T-helper 17 cell (primary cell): ENCODE data around the gene FSTL4. TPM values are rescaled to one million over a fixed set of nuclear protein-coding genes. Genes with fewer than 3 reads are reported as not detected.

ENCODE experiments used
- ATAC-seq: fragments of 150-1000 bp; cut with Tn5 transposase; 2 replicates; pipeline ENCODE4 v1.10.0; 2021; ENCODE audit warnings: mild to moderate bottlenecking, moderate library complexity
- DNase-seq, 3 donors: peaks; one replicate each; pipeline versions ENCODE4 v3.0.0 to v3.0.0-alpha.2; 2020 to 2021
- H3K9me3 ChIP-seq: one replicate; pipeline ENCODE4 v1.7.0; 2013; ENCODE audit warnings: low read length, mild to moderate bottlenecking; ENCODE audit not compliant: control insufficient read depth, poor library complexity, severe bottlenecking
- H3K27ac Mint-ChIP-seq: one replicate; pipeline ENCODE4 v1.8.0; 2022; ENCODE audit warnings: mild to moderate bottlenecking, moderate library complexity, mixed read lengths
- H3K27me3 Mint-ChIP-seq: one replicate; pipeline ENCODE4 v1.8.0; 2022; ENCODE audit warnings: mixed read lengths
- H3K36me3 Mint-ChIP-seq: one replicate; pipeline ENCODE4 v1.8.0; 2022; ENCODE audit warnings: low read depth, mixed read lengths
- H3K4me1 Mint-ChIP-seq: one replicate; pipeline ENCODE4 v1.8.0; 2022; ENCODE audit warnings: mild to moderate bottlenecking, mixed read lengths
- H3K4me3 Mint-ChIP-seq: one replicate; pipeline ENCODE4 v1.8.0; 2022; ENCODE audit warnings: mild to moderate bottlenecking, moderate library complexity, mixed read lengths
- total RNA-seq, 4 donors: library from RNA in 2 of 4; stranded (reverse) in 2 of 4; gene quantifications; one replicate each; pipeline ENCODE4 v1.2.3 and lab custom pipeline; 2022 to 2026

The FSTL4 gene
- total RNA-seq, 2 donors from 2014 or later, result 0.26 TPM; not detected in 1

- no peaks in the 10 kb centered on the region for H3K36me3 Mint-ChIP-seq
- H3K27me3 Mint-ChIP-seq, result peaks cover 20% of the 10 kb centered on the region
- H3K27ac Mint-ChIP-seq, result no peak overlapping the region
- ATAC-seq, result no peak
- no peak overlapping the region for H3K4me3 Mint-ChIP-seq
- no peaks in the 10 kb centered on the region for H3K4me1 Mint-ChIP-seq
- no peak for DNase-seq
- no peaks in the 10 kb centered on the region for H3K9me3 ChIP-seq
Measured at GRCh38 chr5:133531178-133531577, 81.2 kb downstream of the FSTL4 start.

GRCh38 chr5:133530270-133530669 lies 82.1 kb downstream of the FSTL4 start:
- peaks cover 22% of the 10 kb centered on the region for H3K27me3 Mint-ChIP-seq
- no peaks in the 10 kb centered on the region for H3K9me3 ChIP-seq
- H3K4me3 Mint-ChIP-seq, result no peak overlapping the region
- DNase-seq, result no peak
- H3K27ac Mint-ChIP-seq, result no peak overlapping the region
- H3K4me1 Mint-ChIP-seq, result no peaks in the 10 kb centered on the region
- H3K36me3 Mint-ChIP-seq, result no peaks in the 10 kb centered on the region
- ATAC-seq, result no peak

- DNase-seq, result no peak
- no peak overlapping the region for H3K4me3 Mint-ChIP-seq
Measured at GRCh38 chr5:133528841-133529240, 83.5 kb downstream of the FSTL4 start.

GRCh38 chr5:133527311-133527710 lies 85.0 kb downstream of the FSTL4 start:
- Mint-ChIP-seq H3K4me1 (no peaks in the 10 kb centered on the region), H3K36me3 (no peaks in the 10 kb centered on the region), H3K27me3 (peaks cover 29% of the 10 kb centered on the region), H3K27ac (no peak overlapping the region), H3K4me3 (no peak overlapping the region)
- no peak for DNase-seq
- no peak for ATAC-seq
- H3K9me3 ChIP-seq, result no peaks in the 10 kb centered on the region

More at GRCh38 chr5:133528841-133529240, 83.5 kb downstream of the FSTL4 start:
- no peaks in the 10 kb centered on the region for H3K9me3 ChIP-seq
- Mint-ChIP-seq H3K27me3 (peaks cover 17% of the 10 kb centered on the region), H3K27ac (no peak overlapping the region), H3K36me3 (no peaks in the 10 kb centered on the region), H3K4me1 (no peaks in the 10 kb centered on the region)
- ATAC-seq, result no peak

GRCh38 chr5:133526368-133526767 lies 86.0 kb downstream of the FSTL4 start:
- no peak for DNase-seq
- Mint-ChIP-seq H3K27ac (no peak overlapping the region), H3K36me3 (no peaks in the 10 kb centered on the region), H3K4me1 (no peaks in the 10 kb centered on the region), H3K4me3 (no peak overlapping the region), H3K27me3 (peaks cover 32% of the 10 kb centered on the region)
- no peak for ATAC-seq
- no peaks in the 10 kb centered on the region for H3K9me3 ChIP-seq

- ATAC-seq (no peak), DNase-seq (no peak)
- Mint-ChIP-seq H3K4me3 (no peak overlapping the region), H3K27ac (no peak overlapping the region), H3K27me3 (peaks cover 32% of the 10 kb centered on the region), H3K4me1 (no peaks in the 10 kb centered on the region), H3K36me3 (no peaks in the 10 kb centered on the region)
- no peaks in the 10 kb centered on the region for H3K9me3 ChIP-seq
Measured at GRCh38 chr5:133525126-133525525, 87.2 kb downstream of the FSTL4 start.

- no peak for DNase-seq
- Mint-ChIP-seq H3K27ac (no peak overlapping the region), H3K4me3 (no peak overlapping the region), H3K27me3 (peaks cover 32% of the 10 kb centered on the region), H3K36me3 (no peaks in the 10 kb centered on the region), H3K4me1 (peaks cover 3% of the 10 kb centered on the region)
- no peak for ATAC-seq
- H3K9me3 ChIP-seq, result no peaks in the 10 kb centered on the region
Measured at GRCh38 chr5:133524666-133525065, 87.7 kb downstream of the FSTL4 start.

GRCh38 chr5:133523961-133524586 lies 88.3 kb downstream of the FSTL4 start:
- H3K27me3 Mint-ChIP-seq, result peaks cover 37% of the 10 kb centered on the region
- no peak for ATAC-seq
- H3K36me3 Mint-ChIP-seq, result no peaks in the 10 kb centered on the region
- H3K9me3 ChIP-seq, result no peaks in the 10 kb centered on the region
- H3K27ac Mint-ChIP-seq, result no peak overlapping the region
- H3K4me1 Mint-ChIP-seq, result peaks cover 3% of the 10 kb centered on the region
- H3K4me3 Mint-ChIP-seq, result no peak overlapping the region
- no peak for DNase-seq

GRCh38 chr5:133523013-133523658 lies 89.2 kb downstream of the FSTL4 start:
- H3K9me3 ChIP-seq, result no peaks in the 10 kb centered on the region
- Mint-ChIP-seq H3K4me1 (peaks cover 3% of the 10 kb centered on the region), H3K27me3 (peaks cover 37% of the 10 kb centered on the region), H3K4me3 (no peak overlapping the region), H3K36me3 (no peaks in the 10 kb centered on the region), H3K27ac (no peak overlapping the region)
- no peak for DNase-seq
- no peak for ATAC-seq

GRCh38 chr5:133521801-133522200 lies 90.5 kb downstream of the FSTL4 start:
- DNase-seq, result no peak
- no peaks in the 10 kb centered on the region for H3K9me3 ChIP-seq
- Mint-ChIP-seq H3K4me3 (no peak overlapping the region), H3K4me1 (peaks cover 3% of the 10 kb centered on the region), H3K27me3 (peaks cover 37% of the 10 kb centered on the region), H3K27ac (no peak overlapping the region), H3K36me3 (no peaks in the 10 kb centered on the region)
- no peak for ATAC-seq

GRCh38 chr5:133520991-133521706 lies 91.2 kb downstream of the FSTL4 start:
- no peak for ATAC-seq

GRCh38 chr5:133520062-133520461 lies 92.3 kb downstream of the FSTL4 start:
- Mint-ChIP-seq H3K4me3 (no peak overlapping the region), H3K36me3 (no peaks in the 10 kb centered on the region), H3K4me1 (peaks cover 3% of the 10 kb centered on the region), H3K27ac (no peak overlapping the region), H3K27me3 (peaks cover 25% of the 10 kb centered on the region)
- no peak for DNase-seq
- no peak for ATAC-seq
- H3K9me3 ChIP-seq, result no peaks in the 10 kb centered on the region

More at GRCh38 chr5:133520991-133521706, 91.2 kb downstream of the FSTL4 start:
- peaks cover 3% of the 10 kb centered on the region for H3K4me1 Mint-ChIP-seq
- no peak overlapping the region for H3K27ac Mint-ChIP-seq
- peaks cover 33% of the 10 kb centered on the region for H3K27me3 Mint-ChIP-seq
- no peak for DNase-seq
- no peaks in the 10 kb centered on the region for H3K9me3 ChIP-seq
- H3K36me3 Mint-ChIP-seq, result no peaks in the 10 kb centered on the region
- no peak overlapping the region for H3K4me3 Mint-ChIP-seq

GRCh38 chr5:133519191-133519590 lies 93.2 kb downstream of the FSTL4 start:
- Mint-ChIP-seq H3K27ac (no peak overlapping the region), H3K27me3 (peaks cover 23% of the 10 kb centered on the region), H3K36me3 (peaks cover 2% of the 10 kb centered on the region), H3K4me3 (no peak overlapping the region), H3K4me1 (peaks cover 3% of the 10 kb centered on the region)
- H3K9me3 ChIP-seq, result no peaks in the 10 kb centered on the region
- ATAC-seq, result no peak
- DNase-seq, result no peak
